ENCODE measurements around the gene NAB1.

DNA sequence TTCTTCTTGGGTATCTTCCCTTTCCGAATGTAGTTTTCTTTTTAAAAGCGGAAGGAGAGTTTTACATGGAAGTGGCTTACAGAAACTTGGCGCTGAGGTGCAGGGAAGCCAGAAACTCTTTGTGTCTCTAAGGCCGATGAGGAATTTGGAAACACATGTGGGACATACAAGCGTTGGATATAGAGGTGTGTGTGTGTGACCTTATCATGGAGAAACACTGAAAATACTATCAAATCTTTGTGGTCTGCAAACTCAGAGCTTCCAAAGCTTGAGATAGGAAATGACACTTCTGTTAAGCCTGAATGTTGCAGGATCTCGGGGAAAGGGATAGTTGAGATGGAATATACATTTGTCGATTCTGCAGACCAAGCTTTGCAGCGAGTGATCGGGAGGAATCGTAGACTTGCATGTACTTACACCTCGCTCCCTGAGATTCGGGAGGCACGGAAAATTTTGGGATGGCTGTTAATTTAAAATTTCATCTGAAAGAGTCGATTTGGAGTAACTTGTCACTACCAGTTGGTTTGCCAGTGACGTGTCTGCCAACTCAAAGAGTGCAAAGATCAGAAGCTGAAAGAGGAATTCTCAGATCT, 1.0 kb downstream of the NAB1 start:
- TF ChIP-seq, protein P1, sequence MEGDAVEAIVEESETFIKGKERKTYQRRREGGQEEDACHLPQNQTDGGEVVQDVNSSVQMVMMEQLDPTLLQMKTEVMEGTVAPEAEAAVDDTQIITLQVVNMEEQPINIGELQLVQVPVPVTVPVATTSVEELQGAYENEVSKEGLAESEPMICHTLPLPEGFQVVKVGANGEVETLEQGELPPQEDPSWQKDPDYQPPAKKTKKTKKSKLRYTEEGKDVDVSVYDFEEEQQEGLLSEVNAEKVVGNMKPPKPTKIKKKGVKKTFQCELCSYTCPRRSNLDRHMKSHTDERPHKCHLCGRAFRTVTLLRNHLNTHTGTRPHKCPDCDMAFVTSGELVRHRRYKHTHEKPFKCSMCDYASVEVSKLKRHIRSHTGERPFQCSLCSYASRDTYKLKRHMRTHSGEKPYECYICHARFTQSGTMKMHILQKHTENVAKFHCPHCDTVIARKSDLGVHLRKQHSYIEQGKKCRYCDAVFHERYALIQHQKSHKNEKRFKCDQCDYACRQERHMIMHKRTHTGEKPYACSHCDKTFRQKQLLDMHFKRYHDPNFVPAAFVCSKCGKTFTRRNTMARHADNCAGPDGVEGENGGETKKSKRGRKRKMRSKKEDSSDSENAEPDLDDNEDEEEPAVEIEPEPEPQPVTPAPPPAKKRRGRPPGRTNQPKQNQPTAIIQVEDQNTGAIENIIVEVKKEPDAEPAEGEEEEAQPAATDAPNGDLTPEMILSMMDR (conservative IDR thresholded peaks at IDR 0.05 in 1 of 2, IDR thresholded peaks at IDR 0.05 in 1 of 2; ENCODE audit: extremely low read depth in 1 of 2, insufficient read depth in 1 of 2, low read depth in 1 of 2, low read length in 2 of 2) = no peak
- TF ChIP-seq EZH2 (IDR thresholded peaks at IDR 0.05; ENCODE audit: borderline replicate concordance, low read length) = no peak
